Left renal cortex interstitium (tissue), 4 donors: ENCODE data around the gene KLHL24. TPM values are rescaled to one million over a fixed set of nuclear protein-coding genes. Genes with fewer than 3 reads are reported as not detected.
A peak's percentile ranks its signal among the peaks of the same experiment; 100 is the strongest.
"Not testable (repeated sequence)": the region's sequence is repeated elsewhere in the genome, so short reads cannot be mapped to it uniquely, and the experiment has no call there.

ENCODE experiments used
- DNase-seq, 4 donors: peaks; one replicate each; pipeline ENCODE4 v3.0.0-alpha.2; 2013; ENCODE audit warnings: low read depth in 4 of 4, low spot score in 2 of 4, missing footprints in 1 of 4
- polyA plus RNA-seq, 4 donors: library from polyadenylated mRNA; unstranded; fragments of 120-200 nt; gene quantifications; one replicate each; pipeline ENCODE4 v1.2.1, GENCODE V29; 2013; ENCODE audit not compliant: insufficient read length in 4 of 4

Gene KLHL24
- polyA plus RNA-seq, 4 donors: 45.3 to 54.7 (median 47.2) TPM

DNA sequence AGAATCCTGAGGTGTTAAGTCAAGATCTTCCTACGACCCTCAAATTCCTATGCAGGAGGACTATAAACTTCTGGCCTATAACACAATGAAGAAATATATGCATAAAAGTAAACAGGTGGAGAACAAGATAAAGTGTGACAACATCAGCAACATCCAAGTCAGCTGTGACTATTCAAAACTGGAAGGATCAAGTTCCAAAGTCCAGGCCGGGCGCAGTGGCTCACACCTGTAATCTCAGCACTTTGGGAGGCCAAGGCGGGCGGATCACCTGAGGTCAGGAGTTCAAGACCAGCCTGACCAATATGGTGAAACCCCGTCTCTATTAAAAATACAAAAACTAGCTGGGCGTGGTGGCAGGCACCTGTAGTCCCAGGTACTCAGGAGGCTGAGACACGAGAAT is 2.7 kb upstream of the KLHL24 start:
- DNase-seq: not testable (repeated sequence)

DNA sequence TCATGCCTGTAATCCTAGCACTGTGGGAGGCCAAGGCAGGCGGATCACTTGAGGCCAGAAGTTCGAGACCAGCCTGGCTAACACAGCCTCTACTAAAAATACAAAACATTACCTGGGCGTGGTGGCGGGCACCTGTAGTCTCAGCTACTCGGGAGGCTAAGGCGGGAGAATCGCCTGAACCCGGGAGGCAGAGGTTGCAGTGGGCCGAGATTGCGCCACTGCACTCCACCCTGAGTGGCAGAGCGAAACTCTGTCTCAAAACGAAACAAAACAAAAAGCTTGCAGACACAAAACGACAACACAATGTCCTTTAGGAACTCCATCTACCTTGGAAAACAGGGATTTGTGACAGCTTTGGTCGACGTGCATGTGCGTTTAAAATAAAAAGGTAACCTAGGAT is 716 bp upstream of the KLHL24 start:
- no peak for DNase-seq

DNA sequence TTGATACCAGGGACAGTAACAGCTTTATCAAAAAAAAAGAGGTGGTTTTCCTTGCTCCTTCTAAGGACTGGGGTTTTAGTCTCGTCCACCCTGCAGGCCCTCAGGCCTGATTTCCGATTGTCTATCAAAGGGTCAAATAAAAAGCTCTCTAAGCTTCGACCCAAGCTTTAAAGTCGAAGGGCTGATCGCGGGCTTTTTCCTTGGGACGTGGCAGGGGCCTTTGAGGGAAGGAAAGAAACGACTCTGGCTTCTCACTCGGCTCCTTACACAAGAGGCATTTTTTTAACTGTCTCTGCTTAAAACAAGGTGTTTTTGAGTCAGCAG is 354 bp upstream of the KLHL24 start:
- DNase-seq: no peak

DNA sequence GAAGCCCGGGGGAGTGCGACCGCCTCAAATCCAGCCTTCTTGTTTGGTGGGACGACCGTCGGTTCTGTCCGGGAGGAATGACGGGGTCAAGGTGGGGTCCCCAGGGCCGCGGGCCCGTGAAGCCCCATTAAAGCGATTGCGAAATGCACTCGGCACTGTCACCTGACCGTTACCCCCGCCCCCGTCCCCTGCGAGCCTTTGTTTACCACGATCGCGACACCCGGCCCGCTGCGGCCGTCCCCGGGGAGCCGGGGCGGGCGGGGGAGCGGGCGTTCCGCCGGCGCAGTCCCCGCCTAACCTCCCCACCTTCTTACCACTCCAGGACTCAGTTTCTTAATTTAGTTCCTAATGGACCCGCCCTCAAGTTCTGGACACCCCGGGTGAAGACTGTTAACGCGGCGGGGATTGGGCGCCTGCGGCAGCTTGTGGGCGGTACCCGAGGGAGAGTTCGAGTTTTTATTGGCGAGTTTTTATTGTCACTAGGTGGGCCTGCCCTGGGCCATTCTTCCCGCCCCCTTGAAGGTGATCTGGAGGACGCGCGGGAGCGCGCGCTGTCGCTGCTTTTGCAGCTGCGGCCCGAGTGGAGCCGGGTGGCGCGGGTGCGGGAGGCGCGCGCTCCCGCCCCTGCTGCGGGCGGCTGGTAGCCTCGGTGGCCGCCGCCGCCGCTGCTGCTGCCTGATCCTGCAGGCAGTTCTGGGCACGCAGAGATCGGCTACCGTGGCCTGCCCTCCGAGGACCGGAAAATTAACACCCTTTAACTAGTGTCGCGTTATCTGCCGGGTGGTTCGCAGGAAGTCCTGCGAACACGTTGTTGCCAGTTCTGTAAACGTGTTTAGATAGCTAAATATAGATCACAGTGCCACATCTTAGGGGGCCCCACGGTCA is 1.0 kb downstream of the KLHL24 start:
- DNase-seq: peak; percentile 93 to 96 (median 94)

DNA sequence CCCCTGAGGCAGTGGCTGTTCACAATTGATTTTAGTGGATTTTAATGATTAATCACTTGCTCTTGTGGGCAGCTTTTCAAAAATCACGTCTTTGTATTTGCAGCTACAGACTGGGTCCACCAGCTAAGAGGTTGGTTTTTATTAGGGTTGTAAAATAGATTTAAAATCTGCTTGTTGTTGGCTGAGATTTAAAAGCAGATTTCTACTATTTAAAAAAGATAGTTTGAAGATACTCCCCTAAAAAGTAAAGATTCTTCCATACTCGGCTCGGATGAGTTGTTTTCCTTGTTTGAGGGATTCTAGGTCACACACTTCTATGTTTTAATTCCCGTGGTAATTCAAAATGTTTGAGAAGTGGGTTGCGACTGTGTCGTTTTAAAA is 1.7 kb downstream of the KLHL24 start:
- DNase-seq: peak in 1 of 4 donors; percentile 8

DNA sequence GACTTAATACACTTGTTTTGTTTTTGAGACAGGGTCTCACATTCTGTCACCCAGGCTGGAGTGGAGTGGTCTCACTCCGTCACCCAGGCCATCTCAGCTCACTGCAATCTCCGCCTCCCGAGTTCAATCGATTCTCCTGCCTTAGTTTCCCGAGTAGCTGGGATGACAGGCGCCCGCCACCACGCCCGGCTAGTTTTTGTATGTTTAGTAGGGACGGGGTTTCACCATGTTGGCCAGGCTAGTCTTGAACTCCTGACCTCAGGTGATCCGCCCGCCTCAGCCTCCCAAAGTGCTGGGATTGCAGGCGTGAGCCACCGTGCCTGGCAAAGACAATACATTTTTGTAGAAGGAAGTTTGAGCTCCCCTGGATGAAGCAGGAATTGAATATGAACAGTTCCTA is 2.2 kb downstream of the KLHL24 start:
- DNase-seq: not testable (repeated sequence)

DNA sequence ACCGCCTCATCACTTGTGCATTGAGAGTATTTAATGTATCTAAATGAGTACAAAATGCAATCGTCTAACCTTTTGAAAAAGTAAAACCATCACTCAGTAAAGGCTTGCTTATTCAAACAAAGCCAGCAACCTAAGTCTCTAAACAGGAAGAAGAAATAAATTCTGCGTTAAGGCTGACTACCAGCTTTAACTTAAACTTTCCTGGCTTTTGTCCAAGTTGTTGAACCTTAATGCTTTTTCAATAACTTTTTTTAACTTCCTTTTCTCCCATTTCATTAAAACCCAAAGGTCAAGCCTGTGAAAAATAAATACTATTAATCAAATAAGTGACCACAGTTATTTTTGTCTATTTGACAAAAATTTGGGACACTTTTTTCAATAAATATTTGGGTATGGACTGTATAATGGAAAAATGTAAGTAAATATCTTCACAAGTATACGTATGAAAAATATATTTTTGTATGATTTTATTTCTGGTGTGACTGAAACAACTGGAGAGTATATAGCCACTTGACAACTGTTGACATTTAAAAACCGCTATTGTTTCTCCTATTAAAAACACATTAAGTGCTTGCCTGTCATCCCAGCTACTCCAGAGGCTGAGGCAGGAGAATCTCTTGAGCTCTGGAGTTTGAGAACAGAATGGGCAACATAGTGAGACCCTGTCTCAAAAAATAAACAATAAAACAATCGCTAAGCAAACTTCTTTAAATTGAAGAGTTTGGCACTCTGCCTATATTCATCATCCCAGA is 2.9 kb downstream of the KLHL24 start:
- peak in 1 of 4 donors; percentile 46 for DNase-seq

DNA sequence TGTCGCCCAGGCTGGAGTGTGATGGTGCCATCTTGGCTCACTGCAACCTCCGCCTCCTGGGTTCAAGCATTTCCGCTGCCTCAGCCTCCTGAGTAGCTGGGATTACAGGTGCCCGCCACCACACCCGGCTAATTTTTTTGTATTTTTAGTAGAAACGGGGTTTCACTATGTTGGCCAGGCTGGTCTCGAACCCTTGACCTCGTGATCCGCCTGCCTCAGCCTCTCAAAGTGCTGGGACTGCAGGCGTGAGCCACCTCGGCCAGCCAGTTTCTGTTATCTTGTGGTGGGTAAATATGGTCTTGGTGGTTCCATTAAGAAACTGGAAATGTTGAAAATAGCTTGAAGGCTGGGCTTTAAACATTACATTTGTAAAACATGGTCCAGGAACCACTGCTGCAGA is 5.2 kb downstream of the KLHL24 start:
- DNase-seq: not testable (repeated sequence)

DNA sequence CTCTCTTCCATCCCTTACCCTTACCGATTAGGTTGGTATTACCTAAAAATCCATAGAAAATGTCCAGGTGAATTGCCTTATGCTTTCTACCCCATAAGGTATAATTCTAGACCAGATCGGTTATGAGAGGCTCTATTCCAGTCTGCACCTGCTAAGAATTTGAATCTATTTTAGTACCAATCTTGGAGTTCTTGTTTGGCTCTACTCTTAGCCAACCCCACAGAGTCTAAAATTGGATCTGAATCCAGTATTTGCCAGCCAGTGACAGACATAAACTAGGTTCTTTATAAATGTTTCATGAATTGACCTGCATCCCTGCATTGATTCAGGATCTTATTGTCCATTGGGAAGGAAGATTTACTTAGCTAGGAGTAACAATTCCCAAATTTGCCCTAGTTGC is 6.5 kb downstream of the KLHL24 start:
- DNase-seq: no peak

DNA sequence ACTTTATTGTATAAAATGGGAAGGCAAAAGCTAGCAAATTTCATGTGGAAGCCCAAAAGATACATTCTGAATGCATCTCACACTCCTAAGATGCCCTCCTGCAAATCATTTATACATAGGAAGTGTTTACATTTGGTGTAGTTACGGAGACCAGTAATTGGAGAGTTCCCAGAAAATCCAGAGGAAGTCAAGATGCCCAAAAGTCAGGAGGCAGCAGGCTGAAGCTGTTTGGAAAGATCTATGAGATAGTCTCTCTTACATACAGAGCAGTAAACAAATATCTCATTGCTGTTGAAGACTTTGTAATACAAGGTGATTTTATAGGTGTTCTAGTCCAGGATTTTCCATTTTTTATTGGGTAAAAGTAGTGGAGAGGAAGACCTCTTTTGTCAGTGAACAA is 8.8 kb downstream of the KLHL24 start:
- DNase-seq: no peak

DNA sequence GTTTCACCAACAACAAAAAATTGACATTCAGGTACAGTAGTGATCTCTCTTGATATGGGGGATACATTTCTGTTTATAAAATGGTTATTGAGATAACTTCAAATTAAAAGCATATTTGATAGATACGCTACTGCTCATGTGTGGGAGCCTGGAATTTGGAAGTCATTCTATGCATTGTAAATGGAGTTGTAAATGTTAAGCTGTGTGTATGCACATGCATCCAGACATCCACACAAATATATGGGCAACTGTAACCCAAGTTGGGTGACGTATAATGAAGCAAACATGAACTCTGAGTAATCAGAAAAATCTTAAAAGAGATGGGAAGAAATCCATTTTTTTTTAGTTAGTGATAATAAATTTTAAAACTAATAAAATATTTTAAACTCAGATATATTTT is 9.8 kb downstream of the KLHL24 start:
- DNase-seq: no peak

DNA sequence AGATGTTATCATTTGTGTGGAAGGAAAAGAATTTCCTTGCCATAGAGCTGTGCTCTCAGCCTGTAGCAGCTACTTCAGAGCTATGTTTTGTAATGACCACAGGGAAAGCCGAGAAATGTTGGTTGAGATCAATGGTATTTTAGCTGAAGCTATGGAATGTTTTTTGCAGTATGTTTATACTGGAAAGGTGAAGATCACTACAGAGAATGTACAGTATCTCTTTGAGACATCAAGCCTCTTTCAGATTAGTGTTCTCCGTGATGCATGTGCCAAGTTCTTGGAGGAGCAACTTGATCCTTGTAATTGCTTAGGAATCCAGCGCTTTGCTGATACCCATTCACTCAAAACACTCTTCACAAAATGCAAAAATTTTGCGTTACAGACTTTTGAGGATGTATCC is 15.1 kb downstream of the KLHL24 start:
- no peak for DNase-seq

DNA sequence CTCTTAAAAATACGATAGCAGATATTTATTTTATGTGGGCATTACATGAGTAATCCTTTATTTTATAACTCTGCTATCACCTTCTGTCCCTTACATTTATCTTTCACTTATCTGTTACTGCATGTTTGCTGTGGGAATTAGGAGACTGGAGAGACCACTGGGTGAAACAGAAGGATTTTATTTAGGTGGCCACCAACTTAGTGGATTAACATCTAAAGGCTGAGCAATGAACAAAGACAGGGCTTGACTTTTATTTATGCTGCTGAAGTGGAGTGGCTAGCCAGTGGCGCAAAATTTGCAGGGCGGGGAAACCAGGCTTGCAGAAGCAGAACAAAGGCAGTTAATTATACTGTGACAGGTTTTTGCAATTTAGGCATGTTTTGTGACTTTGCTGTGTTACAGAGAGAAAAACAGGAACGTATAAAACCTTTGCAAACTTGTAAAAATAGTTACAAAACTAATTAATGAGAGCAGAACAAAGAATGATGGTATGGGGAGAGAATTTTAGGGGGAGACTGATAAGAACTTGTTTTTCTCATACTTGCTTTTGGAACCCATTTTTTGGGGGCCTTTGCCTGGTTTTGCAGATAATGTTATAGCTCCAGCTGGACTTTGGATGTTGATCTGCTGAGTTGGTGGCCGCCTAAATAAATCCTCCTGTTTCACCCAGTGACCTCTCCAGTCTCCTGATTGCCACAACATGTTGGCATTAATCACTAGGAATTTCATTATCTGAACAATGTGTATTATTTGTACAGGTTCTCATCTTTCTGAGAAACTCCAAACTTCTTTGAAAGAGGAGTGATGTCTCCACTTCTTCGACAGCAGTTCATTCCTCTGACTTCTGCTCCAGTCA is 18.0 kb downstream of the KLHL24 start:
- DNase-seq: peak in 1 of 4 donors; percentile 8

DNA sequence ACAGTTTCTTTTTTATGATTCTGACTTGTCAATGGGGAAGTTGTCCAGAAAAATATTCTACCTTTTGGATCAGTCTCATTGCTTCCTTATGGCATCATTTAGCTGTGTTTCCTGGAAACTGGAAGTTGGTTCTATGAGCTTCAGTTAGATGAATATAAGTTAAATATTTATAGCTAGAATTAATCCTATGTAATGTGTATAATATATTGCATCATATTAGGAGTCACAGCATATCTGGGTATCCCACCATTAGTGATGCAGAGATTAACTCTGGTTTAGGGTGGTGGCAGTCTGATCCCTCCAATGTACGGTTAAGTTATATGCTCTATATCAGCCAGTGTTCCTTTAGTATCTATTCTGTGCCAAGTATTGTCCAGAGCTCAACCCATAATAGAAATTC is 19.3 kb downstream of the KLHL24 start:
- DNase-seq: no peak

DNA sequence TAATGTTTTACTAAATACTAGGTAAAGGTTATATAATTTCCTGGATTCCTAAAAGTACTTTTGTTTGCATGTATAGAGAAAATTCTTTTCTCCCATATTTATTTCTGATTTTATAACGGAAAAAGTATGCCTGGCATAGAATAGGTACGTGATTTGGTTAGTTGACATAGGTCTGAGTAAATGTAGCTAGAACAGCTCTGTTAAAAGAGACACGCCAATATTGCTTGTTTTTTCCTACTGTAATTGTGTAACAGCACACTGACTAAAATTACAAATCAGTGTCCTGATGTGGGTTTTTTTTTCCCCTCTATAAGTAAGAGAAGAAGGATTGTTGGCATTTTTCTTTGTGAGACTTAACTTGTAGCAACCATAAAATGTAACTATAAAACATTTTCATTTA is 26.7 kb downstream of the KLHL24 start:
- no peak for DNase-seq

DNA sequence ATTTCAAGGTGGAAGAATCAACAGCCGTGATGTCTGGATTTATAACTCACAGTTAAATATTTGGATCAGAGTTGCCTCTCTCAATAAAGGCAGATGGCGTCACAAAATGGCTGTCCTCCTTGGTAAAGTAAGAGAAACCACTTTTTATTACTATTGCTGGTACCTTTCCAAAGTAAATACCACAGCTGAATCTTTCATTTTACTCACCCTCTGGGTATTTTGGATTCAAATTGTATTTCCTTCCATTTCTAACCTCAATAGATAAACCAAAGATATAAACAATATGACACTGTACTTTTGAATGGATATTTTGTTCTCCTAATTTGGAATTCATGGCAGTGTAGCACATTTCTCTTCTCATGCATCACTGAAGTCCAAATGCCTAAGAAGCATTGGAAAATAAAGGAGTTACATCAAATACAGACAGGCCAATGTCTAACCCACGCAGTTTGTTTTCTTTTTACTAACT is 29.5 kb downstream of the KLHL24 start:
- no peak for DNase-seq

DNA sequence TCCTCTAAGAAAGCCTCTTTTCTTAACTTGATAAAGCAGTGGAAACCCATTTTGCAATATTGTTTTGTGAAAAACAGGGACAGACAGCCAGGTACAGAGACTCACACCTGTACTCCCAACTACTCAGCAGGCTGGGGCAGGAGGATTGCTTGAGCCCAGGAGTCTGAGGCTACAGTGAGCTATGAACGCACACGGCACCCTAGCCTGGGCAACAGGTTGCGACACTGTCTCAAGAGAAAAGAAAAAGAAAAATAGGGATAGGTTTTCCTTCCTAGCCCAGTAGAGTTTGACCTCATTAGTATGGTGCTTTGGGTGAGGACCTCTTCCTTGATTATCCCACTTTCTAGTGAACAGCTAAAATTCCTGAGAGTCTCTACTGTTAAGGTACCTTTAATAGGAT is 44.6 kb downstream of the KLHL24 start:
- no peak for DNase-seq

DNA sequence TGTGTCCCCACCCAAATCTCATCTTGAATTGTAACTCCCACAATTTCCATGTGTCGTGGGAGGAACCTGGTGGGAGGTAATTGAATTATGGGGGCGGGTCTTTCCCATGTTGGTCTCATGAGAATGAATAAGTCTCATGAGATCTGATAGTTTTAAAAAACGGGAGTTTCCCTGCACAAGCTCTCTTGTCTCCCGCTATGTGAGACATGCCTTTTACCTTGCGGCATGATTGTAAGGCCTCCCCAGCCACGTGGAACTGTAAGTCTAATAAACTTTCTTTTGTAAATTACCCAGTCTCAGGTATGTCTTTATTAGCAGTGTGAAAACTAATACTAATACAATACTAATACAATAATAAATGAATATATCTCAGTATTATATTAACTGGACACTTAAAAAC is 52.3 kb downstream of the KLHL24 start:
- no peak for DNase-seq

DNA sequence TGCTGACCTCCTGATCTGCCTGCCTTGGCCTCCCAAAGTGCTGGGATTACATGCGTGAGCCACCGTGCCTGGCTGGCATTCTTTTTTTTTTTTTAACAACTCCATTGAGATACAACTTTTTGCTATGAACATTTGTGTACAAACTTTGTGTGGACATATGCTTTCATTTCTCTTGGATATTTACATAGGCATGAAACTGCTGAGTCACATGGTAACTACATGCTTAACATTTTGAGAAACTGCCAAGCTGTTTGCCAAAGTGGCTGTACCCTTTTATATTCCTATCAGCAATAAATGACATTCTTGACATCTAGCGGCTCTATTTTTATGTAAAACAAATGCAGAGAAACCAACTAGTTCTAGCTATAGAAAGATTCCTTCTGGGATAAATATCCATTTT is 53.5 kb downstream of the KLHL24 start:
- no peak for DNase-seq

DNA sequence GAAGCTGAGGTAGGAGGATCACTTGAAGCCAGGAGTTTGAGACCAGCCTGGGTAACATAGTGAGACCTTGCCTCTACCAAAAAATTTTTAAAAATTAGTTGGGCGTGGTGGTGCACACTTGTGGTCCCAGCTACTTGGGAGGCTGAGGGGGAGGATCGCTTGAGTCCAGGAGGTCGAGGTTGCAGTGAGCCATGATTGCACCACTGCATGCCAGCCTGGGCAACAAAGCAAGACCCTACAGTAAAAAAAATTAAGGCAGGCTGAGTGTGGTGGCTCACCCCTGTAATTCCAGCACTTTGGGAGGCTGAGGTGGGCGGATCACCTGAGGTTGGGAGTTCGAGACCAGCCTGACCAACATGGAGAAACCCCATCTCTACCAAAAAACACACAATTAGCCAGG is 54.2 kb downstream of the KLHL24 start:
- not testable (repeated sequence) for DNase-seq

DNA sequence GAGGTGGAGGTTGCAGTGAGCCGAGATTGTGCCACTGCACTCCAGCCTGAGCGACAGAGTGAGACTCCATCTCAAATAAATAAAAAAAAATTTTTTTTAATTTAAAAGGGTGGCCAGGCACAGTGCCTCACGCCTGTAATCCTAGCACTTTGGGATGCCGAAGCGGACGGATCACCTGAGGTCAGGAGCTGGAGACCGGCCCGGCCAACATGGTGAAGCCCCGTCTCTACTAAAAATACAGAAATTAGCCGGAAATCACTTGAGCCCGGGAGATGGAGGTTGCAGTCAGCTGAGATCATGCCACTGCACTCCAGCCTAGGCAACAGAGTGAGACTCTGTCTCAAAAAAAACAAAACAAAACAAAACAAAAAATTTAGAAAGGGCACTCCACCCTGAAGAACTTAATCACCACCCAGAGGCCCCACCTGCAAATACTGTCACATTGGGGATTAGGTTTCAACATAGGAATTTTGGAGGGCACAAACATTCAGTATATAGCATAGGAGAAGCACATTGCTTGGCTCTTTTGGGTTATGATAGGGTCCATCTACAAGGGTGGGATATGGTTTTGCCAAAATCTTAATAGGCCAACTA is 55.1 kb downstream of the KLHL24 start:
- no peak for DNase-seq
